ENCODE results near the gene HOXA1. TPM values are rescaled to one million over a fixed set of nuclear protein-coding genes. Genes with fewer than 3 reads are reported as not detected.

The HOXA1 gene
- total and polyA plus RNA-seq, 2 of the 8 experiments (the other 6 are each of a cell fraction or from before 2014, with no cell fraction given) = not detected

DNA sequence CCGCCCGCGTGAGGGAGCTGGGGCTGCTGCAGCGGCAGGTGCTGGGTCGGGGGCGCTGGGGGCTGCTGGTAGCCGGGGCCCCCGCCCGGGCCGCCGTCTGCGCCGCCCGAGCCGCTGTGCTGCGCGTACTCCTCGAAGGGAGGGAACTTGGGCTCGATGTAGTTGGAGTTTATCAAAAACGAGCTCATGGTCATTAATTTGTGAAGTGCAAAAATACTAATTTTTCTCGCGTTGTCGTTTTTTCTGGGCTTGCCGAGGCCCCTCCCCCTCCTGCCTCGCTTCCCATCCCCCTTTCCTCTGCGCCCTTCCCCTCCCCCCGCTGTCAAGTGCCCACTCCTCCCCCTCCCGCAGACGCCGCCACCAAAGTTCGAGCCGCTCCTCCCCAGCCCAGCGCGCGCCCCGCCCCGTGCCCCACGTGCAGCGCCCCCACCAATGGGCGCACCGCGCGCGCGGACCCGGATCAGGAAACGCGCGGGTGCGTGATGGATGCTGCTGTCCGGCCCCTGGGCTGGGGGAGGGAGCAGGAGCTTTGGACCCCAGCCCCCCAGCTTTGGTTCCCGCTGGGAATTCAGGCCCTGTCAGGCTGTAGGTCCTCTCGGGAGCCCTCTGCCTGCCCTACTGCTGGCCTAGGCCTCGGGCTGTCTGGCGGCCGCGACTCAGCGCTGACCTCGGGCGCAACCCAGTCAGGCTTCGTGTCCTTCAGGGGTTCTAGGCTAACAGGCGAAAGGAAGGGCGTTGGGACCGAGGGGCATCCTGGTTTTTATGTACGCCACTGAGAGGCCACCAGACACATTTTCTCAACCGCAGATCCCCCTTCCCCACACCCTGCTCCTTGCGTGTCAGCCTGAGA, 35.0 kb upstream of the HOXA1 start, which contains the start of gene HOXA4 (continued):
- no peak for TF ChIP-seq RAD21 (IDR thresholded peaks at IDR 0.05 in 1 of 2, conservative IDR thresholded peaks at IDR 0.05 in 1 of 2; ENCODE audit: low read depth in 2 of 2, low read length in 2 of 2)
- TF ChIP-seq KDM5A (IDR thresholded peaks at IDR 0.05; ENCODE audit: low read length) = no peak
- TF ChIP-seq SAP30 (IDR thresholded peaks at IDR 0.05; ENCODE audit: insufficient read depth, insufficient replicate concordance, low read length) = no peak
- TF ChIP-seq ASH2L (IDR thresholded peaks at IDR 0.05; ENCODE audit: low read length) = peak; percentile 38
